Mucosa of gallbladder (tissue), 1 donor: ENCODE data around the gene SEPHS2. TPM values are rescaled to one million over a fixed set of nuclear protein-coding genes. Genes with fewer than 3 reads are reported as not detected.
"Not testable (repeated sequence)": the region's sequence is repeated elsewhere in the genome, so short reads cannot be mapped to it uniquely, and the experiment has no call there.

Experiments used
- DNase-seq: peaks from one replicate; pipeline ENCODE4 v3.0.0-alpha.2; 2020; ENCODE audit warnings: low spot score
- total RNA-seq: library from RNA; stranded (reverse); gene quantifications from one replicate; pipeline ENCODE4 v1.2.1, GENCODE V29; 2021
- donor health status: DM: no; HTN: no; CAD: no.

Gene SEPHS2
- total RNA-seq, 1 donor from 2014 or later, result 112 TPM

- no peak for DNase-seq
These were observed 18.4 kb upstream of the SEPHS2 start for GRCh38 chr16:30464078-30464477.

DNA sequence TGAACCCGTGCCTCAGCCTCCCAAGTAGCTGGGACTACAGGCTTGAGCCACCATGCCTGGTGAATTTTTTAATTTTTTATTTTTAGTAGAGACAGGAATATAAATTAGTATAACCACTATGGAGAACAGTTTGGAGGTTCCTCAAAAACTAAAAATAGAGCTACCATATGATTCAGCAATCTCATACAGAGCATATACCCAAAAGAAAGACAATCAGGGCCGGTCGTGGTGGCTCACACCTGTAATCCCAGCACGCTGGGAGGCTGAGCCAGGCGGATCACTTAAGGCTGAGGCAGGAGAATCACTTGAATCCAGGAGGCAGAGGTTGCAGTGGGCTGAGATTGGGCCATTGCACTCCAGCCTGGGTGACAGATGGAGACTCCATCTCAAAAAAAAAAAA is 15.8 kb upstream of the SEPHS2 start:
- DNase-seq, result not testable (repeated sequence)

DNA sequence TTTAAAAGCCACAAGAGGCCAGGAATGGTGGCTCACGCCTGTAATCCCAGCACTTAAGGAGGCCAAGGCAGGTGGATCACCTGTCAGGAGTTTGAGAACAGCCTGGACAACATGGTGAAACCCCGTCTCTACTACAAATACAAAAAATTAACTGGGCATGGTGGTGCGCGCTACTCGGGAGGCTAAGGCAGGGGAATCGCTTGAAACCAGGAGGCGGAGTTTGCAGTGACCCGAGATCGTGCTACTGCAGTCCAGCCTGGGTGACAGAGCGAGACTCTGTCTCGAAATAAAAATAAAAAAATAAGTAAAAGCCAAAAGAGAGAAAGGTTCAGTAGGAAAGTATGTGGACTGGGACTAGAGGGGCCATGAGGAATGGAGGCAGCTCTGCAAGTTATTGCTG is 13.8 kb upstream of the SEPHS2 start:
- DNase-seq, result no peak

GRCh38 chr16:30458561-30459394 is 13.1 kb upstream of the SEPHS2 start:
- DNase-seq, result peak; percentile 43

GRCh38 chr16:30457743-30458560 is 12.3 kb upstream of the SEPHS2 start:
- DNase-seq, result no peak

GRCh38 chr16:30457256-30457655 is 11.6 kb upstream of the SEPHS2 start:
- no peak for DNase-seq

- DNase-seq, result no peak
These were observed 10.6 kb upstream of the SEPHS2 start for GRCh38 chr16:30456302-30456701.

DNA sequence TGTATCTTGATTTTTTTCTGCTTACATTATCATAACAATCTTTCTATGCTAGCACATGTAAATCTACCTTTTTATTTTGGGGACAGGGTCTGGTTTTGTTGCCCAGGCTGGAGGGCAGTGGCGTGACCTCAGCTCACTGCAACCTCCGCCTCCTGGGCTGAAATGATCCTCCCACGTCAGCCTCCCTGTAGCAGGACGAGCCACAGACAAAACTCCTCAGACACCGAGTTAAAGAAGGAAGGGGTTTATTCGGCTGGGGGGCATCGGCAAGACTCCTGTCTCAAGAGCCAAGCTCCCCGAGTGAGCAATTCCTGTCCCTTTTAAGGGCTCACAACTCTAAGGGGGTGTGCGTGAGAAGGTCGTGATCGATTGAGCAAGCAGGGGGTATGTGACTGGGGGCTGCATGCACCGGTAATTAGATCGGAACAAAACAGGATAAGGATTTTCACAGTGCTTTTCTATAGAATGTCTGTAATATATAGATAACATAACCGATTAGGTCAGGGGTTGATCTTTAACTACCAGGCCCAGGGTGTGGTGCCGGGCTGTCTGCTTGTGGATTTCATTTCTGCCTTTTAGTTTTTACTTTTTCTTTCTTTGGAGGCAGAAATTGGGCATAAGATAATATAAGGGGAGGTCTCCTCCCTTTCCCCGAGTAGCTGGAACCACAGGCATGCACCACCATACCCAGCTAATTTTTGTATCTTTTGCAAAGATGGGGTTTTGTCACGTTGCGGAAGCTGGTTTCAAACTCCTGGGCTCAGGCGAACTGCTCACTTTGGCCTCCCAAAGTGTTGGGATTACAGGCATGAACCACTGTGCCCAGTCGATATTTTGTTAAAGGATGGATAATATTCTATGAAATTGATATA is 7.3 kb upstream of the SEPHS2 start:
- DNase-seq, result not testable (repeated sequence)

- DNase-seq, result no peak
These were observed 3.4 kb upstream of the SEPHS2 start for GRCh38 chr16:30449116-30449435.

GRCh38 chr16:30447512-30448226 is 2.0 kb upstream of the SEPHS2 start:
- peak; percentile 36 for DNase-seq

DNA sequence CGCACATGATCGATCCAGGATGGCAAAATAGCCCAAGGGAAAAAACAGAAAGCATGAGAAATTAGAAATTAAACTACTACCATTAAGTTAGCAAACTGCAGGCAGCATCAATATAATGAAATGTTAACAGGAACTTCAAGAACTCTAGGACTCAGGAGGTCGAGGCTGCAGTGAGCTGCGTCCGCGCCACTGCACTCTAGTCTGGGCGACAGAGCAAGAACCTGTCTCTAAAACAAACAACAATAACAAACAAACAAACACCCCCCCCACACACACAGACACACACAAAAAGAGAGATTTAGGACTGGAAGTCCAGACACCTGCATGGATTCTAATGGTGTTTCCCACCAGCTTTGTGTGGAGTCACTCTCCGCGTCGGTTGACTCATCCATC is 525 bp upstream of the SEPHS2 start:
- DNase-seq, result no peak

DNA sequence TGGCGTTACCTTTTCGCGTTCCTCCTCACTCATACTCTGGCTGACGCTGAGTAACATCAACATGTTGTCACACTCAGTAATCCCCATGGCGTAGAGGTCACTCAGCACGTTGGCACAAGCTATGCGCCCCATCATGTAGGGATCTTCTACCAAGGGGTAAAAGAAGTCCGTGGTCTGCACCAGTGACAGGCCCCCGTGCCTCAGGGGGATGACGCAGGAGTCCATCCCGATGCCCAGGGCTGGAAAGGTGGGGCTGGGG is 596 bp downstream of the SEPHS2 start:
- DNase-seq, result no peak

GRCh38 chr16:30444231-30445148 is 1.2 kb downstream of the SEPHS2 start:
- DNase-seq, result no peak

DNA sequence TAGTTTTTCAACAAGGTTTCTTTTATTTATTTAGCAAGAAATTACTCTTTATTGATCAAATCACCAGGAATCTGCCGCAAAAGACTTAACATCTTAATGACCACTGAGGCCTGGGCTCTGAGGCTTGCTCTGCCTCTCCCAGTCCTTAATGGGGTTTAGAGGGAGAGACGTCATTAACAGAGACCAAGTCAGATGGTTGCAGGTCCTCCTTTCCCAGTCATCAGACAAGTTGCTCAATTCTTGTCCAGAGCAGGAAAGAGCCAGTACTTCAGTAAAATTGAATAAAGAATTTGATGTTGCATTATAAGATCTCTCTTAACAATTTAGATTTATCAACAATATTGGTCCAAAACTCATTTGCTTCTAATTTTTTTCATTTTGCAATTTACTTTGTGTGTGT is 2.0 kb downstream of the SEPHS2 start:
- DNase-seq, result no peak

- DNase-seq, result no peak
These were observed 5.8 kb downstream of the SEPHS2 start for GRCh38 chr16:30439720-30440348.

GRCh38 chr16:30438835-30439234 is 6.8 kb downstream of the SEPHS2 start:
- DNase-seq, result no peak

DNA sequence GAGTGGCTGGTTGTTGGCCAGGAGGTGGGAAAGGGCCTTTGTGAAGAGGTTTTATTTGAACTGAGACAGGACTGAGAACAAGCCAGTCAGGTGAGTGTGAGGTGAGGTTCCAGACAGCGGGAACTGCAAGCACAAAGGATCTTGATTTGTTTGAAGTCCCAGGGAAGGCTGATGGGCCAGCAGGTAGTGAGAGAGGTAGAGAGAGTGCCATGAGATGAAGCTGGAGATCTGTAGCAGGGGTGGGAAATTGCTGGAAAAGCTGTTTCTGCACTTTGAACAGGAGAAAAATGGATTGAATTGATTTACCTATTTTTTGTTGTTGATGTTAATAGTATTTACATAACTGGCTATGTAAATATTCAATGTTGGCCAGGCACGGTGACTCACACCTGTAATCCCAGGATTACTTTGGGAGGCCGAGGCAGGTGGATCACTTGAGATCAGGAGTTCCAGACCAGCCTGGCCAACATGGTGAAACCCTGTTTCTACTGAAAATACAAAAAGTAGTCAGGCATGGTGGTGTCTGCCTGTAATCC is 8.1 kb downstream of the SEPHS2 start:
- DNase-seq, result peak; percentile 38

DNA sequence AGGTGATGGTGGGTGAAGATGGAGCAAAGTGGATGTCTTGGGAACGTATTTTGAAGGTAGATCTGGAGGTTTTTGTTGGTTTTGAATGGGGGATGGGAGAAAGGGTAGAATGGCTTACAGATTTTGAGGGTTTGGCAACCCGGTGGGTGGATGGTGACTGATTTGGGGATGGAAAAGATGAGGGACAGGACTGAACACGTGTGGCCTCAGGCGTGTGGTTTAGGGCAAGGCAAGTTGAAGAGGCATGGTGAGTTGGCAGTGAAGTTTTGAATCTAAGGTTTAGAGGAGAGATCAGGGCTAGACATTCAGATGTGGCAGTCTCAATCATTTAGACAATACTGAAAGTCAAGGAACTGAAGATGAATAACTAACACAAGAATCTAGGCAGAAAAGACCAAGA is 10.8 kb downstream of the SEPHS2 start:
- DNase-seq, result no peak

DNA sequence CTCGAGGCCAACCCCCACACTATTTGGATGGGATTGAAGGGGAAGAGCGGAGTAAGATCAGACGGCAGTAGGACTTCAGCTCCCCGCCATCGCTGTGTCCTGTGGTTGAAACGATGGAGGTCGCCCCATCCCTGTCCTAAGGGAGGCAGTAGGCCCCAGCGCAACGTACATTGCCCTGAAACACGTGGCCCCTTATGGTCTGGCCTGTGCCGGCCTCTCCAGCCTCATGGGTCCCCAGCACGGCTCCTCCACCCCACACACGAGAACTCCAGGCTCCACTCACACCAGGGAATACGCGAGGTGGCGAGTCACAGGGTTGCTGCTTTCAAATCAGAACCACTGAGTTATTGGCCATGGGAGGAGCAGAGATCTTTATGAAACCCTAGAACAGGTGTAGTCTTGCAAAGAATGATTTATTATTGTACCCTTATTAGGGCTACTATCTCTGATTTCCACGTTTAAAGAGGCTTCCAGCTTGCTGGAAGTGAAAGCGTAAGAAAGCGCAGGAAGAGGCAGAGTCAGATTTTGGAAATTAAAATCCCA is 15.2 kb downstream of the SEPHS2 start:
- no peak for DNase-seq
